ENCODE results near the gene GLIS1.
"Not testable (repeated sequence)": the region's sequence is repeated elsewhere in the genome, so short reads cannot be mapped to it uniquely, and the experiment has no call there.

The GLIS1 gene

GRCh38 chr1:53739109-53739681, at the start of gene GLIS1:
TSS of gene GLIS1 (minus strand) at chr1:53739164. CDS start at chr1:53738064, 1,100 bp downstream.
- DNase-seq: peak; percentile 71

- DNase-seq: no peak
Observed at GRCh38 chr1:53787655-53788054, 48.7 kb upstream of the GLIS1 start.

GRCh38 chr1:53783056-53783455, 44.1 kb upstream of the GLIS1 start:
- DNase-seq: peak; percentile 18

- DNase-seq: no peak
Observed at GRCh38 chr1:53781654-53782053, 42.7 kb upstream of the GLIS1 start.

- no peak for DNase-seq
Observed at GRCh38 chr1:53777272-53777671, 38.3 kb upstream of the GLIS1 start.

- no peak for DNase-seq
Observed at GRCh38 chr1:53771648-53772047, 32.7 kb upstream of the GLIS1 start.

GRCh38 chr1:53769780-53770179, 30.8 kb upstream of the GLIS1 start:
- DNase-seq: no peak

- DNase-seq: no peak
Observed at GRCh38 chr1:53769184-53769583, 30.2 kb upstream of the GLIS1 start.

GRCh38 chr1:53766831-53767405, 28.0 kb upstream of the GLIS1 start:
- DNase-seq: no peak

- DNase-seq: no peak
Observed at GRCh38 chr1:53766194-53766742, 27.3 kb upstream of the GLIS1 start.

- no peak for DNase-seq
Observed at GRCh38 chr1:53765657-53766056, 26.7 kb upstream of the GLIS1 start.

GRCh38 chr1:53763911-53764310, 24.9 kb upstream of the GLIS1 start:
- no peak for DNase-seq

- DNase-seq: no peak
Observed at GRCh38 chr1:53763461-53763860, 24.5 kb upstream of the GLIS1 start.

GRCh38 chr1:53760497-53760896, 21.5 kb upstream of the GLIS1 start:
- DNase-seq: not testable (repeated sequence)

GRCh38 chr1:53755874-53756273, 16.9 kb upstream of the GLIS1 start:
- DNase-seq: no peak

GRCh38 chr1:53754484-53755312, 15.7 kb upstream of the GLIS1 start:
- peak; percentile 44 for DNase-seq

- DNase-seq: no peak
Observed at GRCh38 chr1:53752281-53752680, 13.3 kb upstream of the GLIS1 start.

GRCh38 chr1:53747841-53748240, 8.9 kb upstream of the GLIS1 start:
- no peak for DNase-seq

GRCh38 chr1:53740621-53741105, 1.7 kb upstream of the GLIS1 start:
- DNase-seq: no peak

- peak; percentile 6 for DNase-seq
Observed at GRCh38 chr1:53738205-53739108, 507 bp downstream of the GLIS1 start.

GRCh38 chr1:53737648-53738204, 1.2 kb downstream of the GLIS1 start:
- no peak for DNase-seq

- no peak for DNase-seq
Observed at GRCh38 chr1:53736290-53736689, 2.7 kb downstream of the GLIS1 start.
